ENCODE results near the gene PLXDC1. TPM values are rescaled to one million over a fixed set of nuclear protein-coding genes. Genes with fewer than 3 reads are reported as not detected.

The PLXDC1 gene
- total RNA-seq, 1 experiment from 2014 or later = 0.75 TPM

GRCh38 chr17:39167476-39167875 lies 16.0 kb upstream of the PLXDC1 start:
- Histone ChIP-seq H3K4me1 (ENCODE audit: insufficient read depth, low read length, poor library complexity, severe bottlenecking) (no peaks in the 10 kb centered on the region), H3K4me3 (ENCODE audit: low read depth, low read length, poor library complexity, severe bottlenecking) (no peak overlapping the region), H3K27me3 (replicated peaks; ENCODE audit: insufficient read depth, low read depth, low read length, poor library complexity) (no peaks in the 10 kb centered on the region), H3K9me3 (ENCODE audit: low read depth, low read length, poor library complexity, severe bottlenecking) (no peaks in the 10 kb centered on the region), H3K27ac (ENCODE audit: low read depth, low read length, poor library complexity, severe bottlenecking) (no peak overlapping the region), H3K36me3 (ENCODE audit: insufficient read depth, low read length, poor library complexity, severe bottlenecking) (no peaks in the 10 kb centered on the region)
- DNase-seq (ENCODE audit: low spot score) = no peak
- BruUV-seq (replicated peaks) = no TSS peak
- TF ChIP-seq CTCF (conservative IDR thresholded peaks at IDR 0.05; ENCODE audit: low read depth, low read length) (no peak), EZH2 (IDR thresholded peaks at IDR 0.05; ENCODE audit: borderline replicate concordance, low read depth, low read length, poor library complexity, severe bottlenecking) (no peak)
- CTCF ChIA-PET = no interaction called here
- intact Hi-C loops (cut with micrococcal nuclease; ENCODE audit: unreplicated experiment) = no loop called here
- POLR2A ChIA-PET (ENCODE audit: low non-redundant PET) = interaction anchor here (0.9 kb wide), 1 partner anchor 33 kb away, joined by 10 read pairs; the partner anchor contains the start of gene RPL19

GRCh38 chr17:39166437-39167335 lies 15.2 kb upstream of the PLXDC1 start:
- ChIA-PET POLR2A (ENCODE audit: low non-redundant PET) (no interaction called here), CTCF (interaction anchor here (0.8 kb wide), 1 partner anchor 184 kb away, joined by 4 read pairs; no protein-coding TSS in a partner anchor)
- DNase-seq (ENCODE audit: low spot score) = no peak
- intact Hi-C loops (cut with micrococcal nuclease; ENCODE audit: unreplicated experiment) = no loop called here
- no peak for TF ChIP-seq CTCF (conservative IDR thresholded peaks at IDR 0.05; ENCODE audit: low read depth, low read length)
- TF ChIP-seq EZH2 (IDR thresholded peaks at IDR 0.05; ENCODE audit: borderline replicate concordance, low read depth, low read length, poor library complexity, severe bottlenecking) = no peak
- H3K9me3 ChIP-seq (ENCODE audit: low read depth, low read length, poor library complexity, severe bottlenecking) = no peaks in the 10 kb centered on the region
- H3K27me3 ChIP-seq (replicated peaks; ENCODE audit: insufficient read depth, low read depth, low read length, poor library complexity) = no peaks in the 10 kb centered on the region
- no peak overlapping the region for H3K27ac ChIP-seq (ENCODE audit: low read depth, low read length, poor library complexity, severe bottlenecking)
- H3K4me3 ChIP-seq (ENCODE audit: low read depth, low read length, poor library complexity, severe bottlenecking) = no peak overlapping the region
- no TSS peak for BruUV-seq (replicated peaks)
- no peaks in the 10 kb centered on the region for H3K4me1 ChIP-seq (ENCODE audit: insufficient read depth, low read length, poor library complexity, severe bottlenecking)
- H3K36me3 ChIP-seq (ENCODE audit: insufficient read depth, low read length, poor library complexity, severe bottlenecking) = no peaks in the 10 kb centered on the region

GRCh38 chr17:39165841-39166349 lies 14.5 kb upstream of the PLXDC1 start, which contains the start of gene ARL5C:
TSS of gene ARL5C (minus strand) at chr17:39166161. CDS start at chr17:39165760, 401 bp downstream.
- ChIA-PET CTCF (interaction anchor here (2.4 kb wide), 1 partner anchor 9 kb away, joined by 13 read pairs; no protein-coding TSS in a partner anchor), POLR2A (ENCODE audit: low non-redundant PET) (no interaction called here)
- no peak within 1 kb of the TSS for H3K27ac ChIP-seq (ENCODE audit: low read depth, low read length, poor library complexity, severe bottlenecking)
- no peaks in the 10 kb centered on the region for H3K4me1 ChIP-seq (ENCODE audit: insufficient read depth, low read length, poor library complexity, severe bottlenecking)
- TF ChIP-seq EZH2 (IDR thresholded peaks at IDR 0.05; ENCODE audit: borderline replicate concordance, low read depth, low read length, poor library complexity, severe bottlenecking) = no peak
- TF ChIP-seq CTCF (conservative IDR thresholded peaks at IDR 0.05; ENCODE audit: low read depth, low read length) = no peak
- peak within 1 kb of the TSS; percentile 47 for H3K4me3 ChIP-seq (ENCODE audit: low read depth, low read length, poor library complexity, severe bottlenecking)
- intact Hi-C loops (cut with micrococcal nuclease; ENCODE audit: unreplicated experiment) = no loop called here
- H3K27me3 ChIP-seq (replicated peaks; ENCODE audit: insufficient read depth, low read depth, low read length, poor library complexity) = no peaks in the 10 kb centered on the region
- no TSS peak for BruUV-seq (replicated peaks)
- H3K36me3 ChIP-seq (ENCODE audit: insufficient read depth, low read length, poor library complexity, severe bottlenecking) = no peaks in the 10 kb centered on the region
- DNase-seq (ENCODE audit: low spot score) = no peak
- no peaks in the 10 kb centered on the region for H3K9me3 ChIP-seq (ENCODE audit: low read depth, low read length, poor library complexity, severe bottlenecking)

Data from A673 (cell line).